Cerebellar nuclear complex (tissue), 1 donor: ENCODE results near the gene NFIX.

Experiments used
- DNase-seq, 2 experiments: peaks; one replicate each; lab custom pipeline; 2025; lab: John Stamatoyannopoulos, UW

The NFIX gene

DNA sequence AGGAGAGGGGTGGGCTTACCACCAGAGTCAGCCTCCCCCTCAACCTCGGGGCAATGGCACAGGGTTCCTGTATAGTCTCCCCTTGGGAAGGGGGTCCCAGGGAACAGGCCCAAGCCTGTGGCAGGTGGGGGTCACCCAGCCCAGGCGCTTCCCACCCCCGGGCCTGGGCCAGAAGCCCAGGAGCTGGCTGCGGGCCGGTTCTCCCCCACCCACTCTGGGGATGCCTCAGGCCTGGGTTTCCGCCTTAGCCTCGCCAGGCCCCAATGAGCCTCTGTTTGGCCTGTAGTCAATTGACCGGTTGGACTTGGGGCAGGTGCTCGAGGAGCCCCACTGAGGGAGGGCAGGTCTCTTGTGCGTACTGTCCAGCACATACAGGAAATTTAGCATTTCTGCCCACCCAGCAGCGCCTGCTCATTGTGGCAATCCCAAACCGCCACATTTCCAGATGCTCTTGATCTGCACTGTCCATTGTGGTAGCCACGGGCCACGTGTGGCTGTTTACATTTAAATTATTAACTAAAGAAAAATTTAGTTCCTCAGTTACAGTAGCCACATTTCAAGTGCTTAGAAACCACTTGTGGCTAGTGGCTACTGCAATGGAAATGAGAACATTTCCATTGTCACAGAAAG lies 97.4 kb downstream of the NFIX start:
- DNase-seq = no peak

- peak; percentile 45 to 68 for DNase-seq
These were observed 98.3 kb downstream of the NFIX start for GRCh38 chr19:13093407-13094105.

- no peak for DNase-seq
These were observed 98.8 kb downstream of the NFIX start for GRCh38 chr19:13094106-13094504.

DNA sequence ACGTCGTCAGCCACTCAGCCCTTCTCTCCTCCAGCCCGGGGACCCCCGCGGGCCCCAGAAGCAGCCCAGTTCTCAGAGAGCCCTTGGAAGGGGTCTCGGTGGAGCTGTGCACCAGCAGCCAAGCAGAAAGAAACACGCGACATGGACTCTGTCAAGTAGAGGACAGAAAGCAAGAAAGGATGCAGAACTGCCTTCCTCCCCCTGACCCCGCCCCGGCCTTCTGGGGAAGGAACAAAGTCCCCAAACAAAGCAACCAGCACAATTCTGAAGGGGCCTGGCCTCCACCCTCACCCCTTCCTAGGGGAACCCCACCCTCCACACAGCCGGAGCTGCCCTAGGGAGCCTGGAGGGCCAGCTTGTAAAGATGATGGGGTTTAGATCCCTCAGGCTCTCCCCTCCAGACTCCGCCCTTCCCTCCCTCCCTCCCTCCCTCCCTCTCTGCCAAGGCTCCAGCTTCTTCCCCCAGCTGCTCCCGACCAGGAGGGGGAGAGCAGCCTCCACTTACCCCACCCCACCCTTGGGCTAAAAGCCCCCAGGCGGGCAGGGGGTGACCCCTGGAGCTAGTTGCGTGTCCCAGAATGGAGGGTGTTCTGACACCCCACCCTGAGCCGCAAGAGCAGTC lies 99.6 kb downstream of the NFIX start:
- DNase-seq = no peak

DNA sequence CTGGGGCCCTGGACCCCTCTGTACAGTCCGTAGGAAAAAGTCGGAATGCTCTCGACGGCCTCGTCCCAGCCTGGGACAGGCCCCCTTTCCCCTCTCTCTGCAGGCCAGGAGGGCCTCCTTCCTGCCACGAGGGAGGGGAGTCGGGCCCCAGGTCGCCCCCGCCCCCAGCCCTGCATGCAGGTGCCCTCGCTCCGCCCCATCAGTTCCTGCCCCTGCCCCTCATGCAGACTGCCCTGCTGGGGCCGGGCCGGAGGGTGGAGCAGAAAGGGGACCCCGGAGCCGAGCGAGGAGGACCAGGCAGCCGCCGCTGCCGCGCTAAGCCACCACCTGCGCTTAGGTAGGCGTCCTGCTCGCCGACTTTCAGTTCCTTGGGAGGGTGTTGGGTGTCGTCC lies 100.1 kb downstream of the NFIX start:
- DNase-seq = no peak

DNA sequence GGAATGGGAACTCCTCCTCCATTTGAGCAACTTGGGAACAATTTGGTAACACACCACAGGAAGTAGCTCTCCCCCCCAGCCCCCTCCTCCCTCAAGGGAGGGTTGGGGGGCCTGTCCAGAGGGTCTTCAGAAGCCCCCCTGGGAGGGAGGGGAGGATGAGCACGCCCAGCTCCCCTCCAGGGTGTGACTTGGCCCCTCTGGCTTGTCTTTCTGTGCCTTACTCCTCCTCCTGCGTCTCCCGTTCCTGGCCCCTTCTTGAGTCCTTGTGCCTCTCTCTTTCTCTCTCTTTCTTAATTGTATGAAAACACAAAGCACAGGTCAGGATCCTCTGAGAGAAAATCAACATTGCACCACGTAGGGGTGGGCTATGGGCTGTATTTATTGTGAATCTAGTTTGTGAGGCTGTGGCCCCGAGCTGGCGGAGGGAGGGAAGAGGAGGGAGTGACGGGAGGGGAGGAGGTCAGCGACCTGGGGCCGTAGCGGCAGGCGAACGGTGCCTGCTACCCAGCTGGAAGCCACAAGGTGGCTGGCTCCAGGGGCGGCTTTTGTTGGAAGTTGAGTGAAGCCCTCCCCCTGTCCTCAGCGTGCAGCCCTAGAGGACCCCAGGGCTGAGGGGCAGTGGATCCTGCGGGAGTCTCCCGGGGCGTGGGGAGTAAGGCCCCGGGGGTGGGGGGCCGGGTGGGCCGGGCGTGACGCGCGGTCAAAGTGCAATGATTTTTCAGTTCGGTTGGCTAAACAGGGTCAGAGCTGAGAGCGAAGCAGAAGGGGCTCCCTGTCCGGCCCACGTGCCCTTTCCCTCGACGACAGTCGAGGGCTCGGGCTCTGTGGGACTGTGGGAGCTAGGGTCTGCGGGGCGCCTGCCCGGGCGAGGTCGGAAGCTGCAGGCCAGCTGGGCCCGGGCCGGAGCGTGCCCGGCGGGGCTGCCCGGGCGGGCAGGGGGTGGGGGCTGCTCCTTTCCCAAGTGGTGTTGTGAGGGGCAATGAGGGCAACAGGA lies 101.0 kb downstream of the NFIX start:
- no peak for DNase-seq

- no peak for DNase-seq
These were observed 101.8 kb downstream of the NFIX start for GRCh38 chr19:13097033-13097462.

- DNase-seq = no peak
These were observed 102.4 kb downstream of the NFIX start for GRCh38 chr19:13097463-13098258.

- DNase-seq = no peak
These were observed 103.2 kb downstream of the NFIX start for GRCh38 chr19:13098277-13099072.

- no peak for DNase-seq
These were observed 104.1 kb downstream of the NFIX start for GRCh38 chr19:13099073-13099999.

DNA sequence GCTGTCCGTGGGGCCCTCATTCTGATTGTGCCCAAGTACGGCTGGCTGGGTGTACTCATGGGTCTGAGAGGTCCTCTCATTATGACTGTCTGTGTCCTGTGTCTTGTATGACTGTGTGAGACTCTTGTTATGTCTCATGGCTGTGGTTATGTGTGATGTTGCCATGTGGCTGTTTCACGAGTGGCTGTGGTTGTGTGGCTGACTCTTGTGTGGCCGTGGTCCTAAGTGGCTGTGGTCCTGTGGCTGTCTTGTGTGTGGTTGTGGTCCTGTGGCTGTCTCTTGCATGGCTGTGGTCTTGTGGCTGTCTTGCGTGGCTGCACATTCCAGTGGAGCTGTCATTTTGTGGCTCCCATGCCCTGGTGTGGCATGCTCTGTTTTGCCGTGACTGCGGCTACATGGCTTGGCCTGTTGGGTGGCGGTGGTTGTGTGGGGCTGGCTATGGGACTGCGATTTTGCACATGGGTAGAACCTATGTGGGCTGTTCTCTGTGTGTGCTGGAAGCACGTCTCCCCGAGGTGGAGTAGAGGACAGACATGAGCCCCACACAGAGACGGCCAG lies 104.8 kb downstream of the NFIX start:
- no peak for DNase-seq

GRCh38 chr19:13100841-13101589 lies 105.7 kb downstream of the NFIX start:
- no peak for DNase-seq

GRCh38 chr19:13101590-13102415 lies 106.5 kb downstream of the NFIX start:
- DNase-seq = no peak

GRCh38 chr19:13102416-13102665 lies 107.1 kb downstream of the NFIX start:
- DNase-seq = no peak

DNA sequence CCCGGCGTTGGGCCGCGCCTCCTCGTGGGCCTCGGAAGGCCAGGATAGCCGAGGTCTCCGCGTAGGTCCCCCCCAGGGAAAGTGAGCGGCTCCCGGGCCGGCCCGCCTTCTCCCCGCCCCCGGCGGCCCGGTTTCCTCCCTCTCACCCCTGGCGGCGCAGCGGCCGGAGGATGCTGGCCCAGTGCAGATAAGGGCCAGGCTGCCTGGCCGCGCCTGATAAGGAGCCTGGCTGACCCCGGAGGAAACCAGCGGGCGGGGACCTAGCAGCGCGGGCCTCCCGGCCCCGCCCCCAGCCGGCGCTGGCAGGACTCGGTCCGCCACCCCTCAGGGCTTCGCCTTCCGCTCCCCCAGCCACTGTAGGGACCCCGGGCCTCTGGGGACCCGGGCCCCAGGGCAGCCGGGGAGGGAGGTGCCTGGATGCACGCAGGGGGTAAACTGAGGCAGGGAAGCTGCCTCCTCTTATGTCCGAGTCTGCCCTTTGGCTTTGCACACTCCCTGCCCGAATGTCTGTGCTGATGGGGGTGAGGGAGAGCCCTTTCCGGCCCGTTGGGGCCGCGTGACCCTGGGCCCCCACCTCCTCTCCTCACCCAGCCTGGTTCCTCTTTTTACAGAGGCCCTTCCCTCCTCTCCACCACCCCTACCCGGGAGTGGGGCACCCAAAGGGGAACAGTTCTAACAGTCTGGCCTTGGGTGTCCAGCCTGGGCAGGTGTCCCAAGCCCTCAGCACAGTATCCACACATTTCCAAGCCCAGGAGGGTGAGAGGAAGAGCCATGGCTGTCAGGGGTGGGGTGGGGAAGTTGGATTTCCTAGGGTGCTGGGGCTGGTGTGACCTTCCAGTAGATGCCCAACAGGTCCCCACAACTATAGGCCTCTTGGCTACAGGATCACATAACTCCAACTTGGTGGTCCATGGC lies 107.6 kb downstream of the NFIX start, which contains the start of gene LYL1:
Gene LYL1, minus strand, starts transcription at position 193 of the 915 bp plus-strand sequence. CDS start 1,687 bp downstream, outside the sequence.
- DNase-seq = no peak

DNA sequence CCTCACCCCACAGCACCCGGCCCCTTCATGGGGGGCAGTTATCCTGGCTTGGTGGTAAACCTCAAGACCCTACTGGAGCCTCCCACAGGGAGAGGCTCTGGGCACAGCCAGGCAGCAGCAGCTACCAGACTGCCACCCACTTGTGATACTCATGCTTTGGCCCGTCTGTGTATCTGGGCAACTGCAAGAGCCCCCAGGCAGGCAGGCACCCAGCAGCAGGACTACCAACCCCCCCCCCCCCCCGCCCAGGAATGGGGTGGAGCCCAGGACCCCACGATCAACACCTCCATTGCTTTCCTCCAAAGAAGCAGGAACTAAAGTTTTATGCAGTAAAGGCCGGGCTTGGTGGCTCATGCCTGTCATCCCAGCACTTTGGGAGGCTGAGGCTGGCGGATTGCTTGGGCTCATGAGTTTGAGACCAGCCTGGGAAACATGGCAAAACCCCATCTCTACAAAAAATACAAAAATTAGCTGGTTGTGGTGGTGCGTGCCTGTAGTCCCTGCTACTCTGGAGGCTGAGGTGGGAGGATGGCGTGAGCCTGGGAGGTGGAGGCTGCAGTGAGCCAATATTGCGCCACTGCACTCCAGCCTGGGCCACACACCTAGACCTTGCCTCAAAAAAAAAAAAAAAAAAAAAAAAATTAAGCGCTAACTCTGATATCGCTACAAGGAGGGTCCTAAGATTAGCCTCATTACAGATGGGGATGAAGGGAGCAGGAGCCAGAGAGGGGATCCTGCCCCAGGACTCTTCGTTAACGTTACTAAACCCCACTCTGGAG lies 108.5 kb downstream of the NFIX start:
- no peak for DNase-seq
